HG03025 (cell line): ENCODE measurements around the gene OR8K1.

ENCODE experiments used
- ATAC-seq: cut with Tn5 transposase; IDR thresholded peaks from one replicate; pipeline ENCODE4 v1.9.1; 2021; ENCODE audit warnings: mild to moderate bottlenecking, moderate library complexity; ENCODE audit not compliant: unreplicated experiment, low FRiP score

Gene OR8K1

DNA sequence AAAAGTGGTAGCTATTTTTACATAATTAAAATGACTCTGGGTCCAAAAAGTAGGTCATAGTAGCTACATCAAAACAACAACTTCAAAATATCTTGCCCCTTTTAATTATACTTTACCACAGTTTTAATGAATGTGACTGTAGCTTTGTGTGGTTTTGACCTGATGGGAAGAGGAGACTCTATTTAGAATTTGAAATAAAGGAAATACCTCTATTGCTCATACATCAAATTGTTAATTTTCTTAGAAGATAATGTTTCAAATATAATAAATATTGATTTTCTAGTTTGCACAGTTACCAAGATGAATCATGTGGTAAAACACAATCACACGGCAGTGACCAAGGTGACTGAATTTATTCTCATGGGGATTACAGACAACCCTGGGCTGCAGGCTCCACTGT, at the start of gene OR8K1:
TSS of gene OR8K1 (plus strand) at position 301 of the 400 bp plus-strand sequence. CDS start at position 301, 0 bp downstream.
- no peak for ATAC-seq

DNA sequence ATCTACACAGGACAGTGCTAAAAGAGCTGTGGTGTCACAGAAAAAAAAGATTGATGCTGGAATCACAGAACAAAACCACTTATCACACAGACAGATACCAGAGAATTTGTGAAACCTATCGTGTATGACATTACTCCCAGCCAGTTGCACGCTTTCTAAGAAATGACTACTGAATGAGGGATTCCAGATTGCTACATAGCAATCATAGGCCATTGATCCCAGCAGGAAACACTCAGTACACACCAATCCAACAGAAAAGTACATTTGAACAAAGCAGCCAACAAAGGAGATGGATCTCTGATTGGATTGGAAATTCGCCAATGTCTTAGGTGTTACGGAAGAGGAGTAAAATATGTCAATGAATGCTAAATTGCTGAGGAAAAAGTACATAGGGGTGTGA, 48.9 kb upstream of the OR8K1 start:
- no peak for ATAC-seq

DNA sequence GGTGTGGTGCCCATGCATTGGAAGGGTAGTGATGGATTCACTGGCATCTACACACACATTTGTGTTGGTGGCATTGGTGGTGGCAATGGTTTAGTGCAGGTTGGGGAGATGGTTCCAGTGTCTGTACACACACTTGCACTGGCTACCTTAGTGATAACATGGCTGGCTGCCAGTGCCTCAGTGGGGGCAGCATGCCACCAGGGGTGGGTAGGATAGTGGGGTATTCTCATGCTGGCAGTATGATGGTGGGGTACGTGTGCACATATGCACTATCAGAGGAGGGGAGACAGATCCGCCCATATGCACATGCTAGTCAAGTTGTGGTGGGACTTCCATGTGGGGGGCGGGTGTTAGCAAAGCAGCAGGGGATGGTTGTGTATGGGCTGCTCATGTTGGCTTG, 38.0 kb upstream of the OR8K1 start:
- no peak for ATAC-seq

DNA sequence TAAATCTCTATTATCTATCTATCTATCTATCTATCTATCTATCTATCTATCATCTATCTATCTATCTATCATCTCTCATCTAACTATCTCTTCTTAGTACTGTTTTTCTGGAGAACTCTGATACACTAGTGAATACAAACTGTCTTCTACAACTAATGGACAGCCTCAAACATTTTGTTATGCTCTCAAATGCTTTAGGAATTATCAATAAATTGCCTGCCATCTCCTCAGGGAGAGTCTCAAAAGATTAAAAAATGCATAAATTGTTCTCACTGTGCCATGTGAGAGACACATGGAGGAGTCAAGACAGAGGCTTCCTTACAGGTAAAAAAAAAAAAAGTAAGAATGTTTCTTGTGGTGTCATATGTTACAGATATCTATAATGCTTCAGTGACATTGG, 31.0 kb upstream of the OR8K1 start, which contains the start of gene OR8K3:
TSS of gene OR8K3 (plus strand) at position 301 of the 400 bp plus-strand sequence. CDS start 3,163 bp downstream, outside the sequence.
- ATAC-seq = no peak

DNA sequence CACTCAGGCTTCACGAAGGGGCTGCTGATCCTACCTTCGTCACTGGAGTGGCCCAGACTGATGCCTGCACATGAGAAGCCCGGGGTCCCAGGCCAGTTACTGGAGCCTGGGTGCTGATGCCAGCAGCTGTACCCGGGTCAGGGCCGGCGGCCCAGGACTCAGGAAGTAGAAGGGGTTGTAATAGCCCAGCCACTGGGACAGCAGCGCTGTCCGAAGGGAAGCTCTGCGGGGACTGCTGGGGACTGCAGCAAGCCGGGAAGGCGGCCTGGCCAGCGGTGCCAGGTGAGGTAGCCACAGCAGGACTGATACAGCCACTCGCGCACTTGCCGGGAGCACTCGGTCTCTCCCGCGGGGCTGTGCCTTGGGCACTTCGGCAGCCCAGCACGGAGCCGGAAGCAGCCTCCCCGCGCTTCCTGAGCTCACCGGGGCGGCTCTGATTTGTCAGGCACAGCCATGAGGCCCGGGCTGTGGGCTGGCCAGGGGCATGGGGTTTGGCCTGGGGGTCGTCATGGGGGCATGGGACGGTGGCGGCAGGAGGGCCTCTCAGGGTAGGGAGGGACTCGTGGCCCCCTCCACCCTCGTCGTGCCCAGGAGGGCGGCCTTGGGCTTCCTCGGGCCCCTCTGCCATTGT, 13.9 kb upstream of the OR8K1 start:
- ATAC-seq = no peak

DNA sequence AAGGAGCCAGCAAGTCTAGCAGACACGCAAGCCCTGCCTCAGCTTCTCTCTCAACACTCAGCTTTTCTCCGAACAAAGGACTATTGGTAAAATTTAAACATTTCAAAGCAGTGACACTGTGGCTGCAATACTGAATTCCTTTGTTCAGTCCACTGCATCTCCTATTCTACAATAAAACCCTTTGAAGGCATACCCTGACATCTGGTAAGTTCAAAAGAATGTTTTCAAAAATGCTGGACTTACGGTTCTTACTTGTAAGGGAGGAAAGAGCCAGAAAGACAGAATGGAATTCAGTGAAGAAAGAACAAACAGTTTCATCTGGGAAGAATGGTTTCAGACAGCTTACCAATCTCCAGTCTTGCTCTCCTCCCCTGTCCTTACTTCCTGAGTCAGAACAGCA, 12.7 kb upstream of the OR8K1 start:
- ATAC-seq = no peak

DNA sequence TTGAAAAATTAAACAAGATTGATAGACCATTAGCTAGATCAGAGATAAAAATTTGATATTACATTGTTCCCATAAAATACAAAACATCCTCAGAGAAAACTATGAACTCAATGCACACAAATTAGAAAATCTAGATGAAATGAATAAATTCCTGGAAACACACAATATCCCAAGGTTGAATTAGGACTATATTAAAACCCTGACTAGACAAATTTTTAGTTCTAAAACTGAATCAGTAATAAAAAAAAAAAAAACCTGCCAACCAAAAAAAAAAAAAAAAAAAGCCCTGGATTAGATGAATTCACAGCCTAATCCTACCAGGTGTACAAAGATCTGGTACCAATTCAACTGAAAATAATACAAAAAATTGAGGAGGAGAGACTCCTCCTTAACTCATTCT, 5.5 kb upstream of the OR8K1 start:
- ATAC-seq = no peak

DNA sequence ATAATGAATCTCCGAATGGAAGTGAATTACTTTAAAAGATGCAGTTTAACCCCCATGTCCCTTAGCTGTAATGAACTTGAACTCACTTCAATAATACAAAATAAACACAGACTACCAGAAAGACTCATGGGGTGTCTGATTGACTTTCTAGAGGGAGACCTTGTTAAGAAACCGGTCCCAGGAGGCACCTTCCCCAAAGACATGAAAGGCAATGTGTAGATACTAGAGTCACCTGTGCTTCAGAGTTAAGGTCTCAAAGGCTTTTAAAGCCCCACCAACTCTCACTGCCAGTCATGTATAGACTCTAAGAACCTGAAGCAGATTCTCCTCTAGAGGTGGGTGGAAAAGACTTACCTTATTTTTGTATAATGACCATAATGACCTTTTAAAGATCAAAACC, 8.2 kb downstream of the OR8K1 start, which contains the start of gene OR8J1:
TSS of gene OR8J1 (plus strand) at position 301 of the 400 bp plus-strand sequence. CDS start 5,956 bp downstream, outside the sequence.
- ATAC-seq = no peak

DNA sequence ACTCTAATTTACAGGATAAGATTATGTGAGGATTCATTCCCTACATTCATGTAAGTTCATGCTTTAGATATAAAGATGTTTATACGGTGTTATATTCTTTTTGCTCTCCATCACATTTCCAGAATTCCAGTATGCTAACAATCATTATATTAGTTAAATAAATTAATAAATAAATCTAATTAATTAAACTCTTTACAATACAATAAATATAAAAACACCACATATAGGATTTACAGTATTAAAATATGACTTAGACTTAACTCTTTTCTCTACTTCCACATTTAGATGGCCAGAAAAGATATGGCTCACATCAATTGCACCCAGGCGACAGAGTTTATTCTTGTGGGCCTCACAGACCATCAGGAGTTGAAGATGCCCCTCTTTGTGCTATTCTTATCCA, 29.5 kb downstream of the OR8K1 start, which contains the start of gene OR8U1:
TSS of gene OR8U1 (plus strand) at position 301 of the 400 bp plus-strand sequence. CDS start at position 301, 0 bp downstream.
- ATAC-seq = no peak

DNA sequence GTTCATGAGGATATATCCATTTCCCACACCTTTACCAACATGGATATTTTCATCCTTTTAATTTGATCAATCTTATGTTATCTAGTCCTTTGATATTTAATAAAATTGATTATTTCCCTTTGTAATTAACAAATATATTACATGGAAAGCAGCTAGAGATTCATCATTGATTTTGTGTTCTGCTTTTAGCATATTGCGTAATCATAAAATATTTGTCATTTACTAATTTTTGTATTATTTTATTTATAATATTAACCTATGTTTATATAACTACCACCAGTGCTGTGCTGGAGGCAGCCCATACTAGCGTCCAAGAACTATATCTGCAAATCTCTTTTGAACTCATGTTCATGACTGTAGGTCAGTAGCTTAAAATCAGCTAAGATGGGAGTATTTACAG, 34.3 kb downstream of the OR8K1 start:
- no peak for ATAC-seq

DNA sequence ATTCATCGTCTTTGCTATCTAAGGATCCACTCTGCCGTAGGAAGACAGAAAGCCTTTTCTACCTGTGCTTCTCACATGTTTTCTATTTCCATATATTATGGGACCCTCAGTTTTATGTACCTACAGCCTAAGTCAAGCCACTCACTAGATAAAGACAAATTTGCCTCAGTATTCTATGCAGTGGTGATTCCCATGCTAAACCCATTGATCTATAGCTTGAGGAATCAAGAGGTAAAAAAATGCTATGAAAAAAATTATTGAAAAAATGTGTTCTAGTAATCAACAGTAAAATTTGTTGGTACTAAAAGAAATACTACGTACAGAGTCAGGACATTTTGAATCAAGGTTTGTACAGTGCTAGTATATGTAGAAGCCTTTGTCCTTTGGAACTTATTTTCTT, 48.5 kb downstream of the OR8K1 start:
- ATAC-seq = no peak

DNA sequence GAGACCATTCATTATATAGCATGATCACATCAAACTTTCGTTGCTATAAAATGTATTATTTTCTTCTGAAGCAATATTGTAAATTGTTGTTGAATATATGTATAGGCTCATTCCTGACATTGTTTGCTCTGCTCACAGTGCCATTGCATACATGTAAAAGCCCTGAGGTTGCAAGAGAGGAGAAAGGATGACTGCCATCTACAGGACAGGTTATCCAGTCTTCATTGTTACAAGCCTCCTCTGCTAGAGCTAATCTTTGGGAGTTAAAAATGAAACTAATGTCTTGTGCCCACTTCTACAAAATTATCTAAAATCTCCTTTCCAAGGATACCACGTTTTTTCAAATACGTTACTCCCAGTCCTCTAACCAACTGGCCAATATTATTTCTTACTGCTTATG, 50.2 kb downstream of the OR8K1 start:
- ATAC-seq = no peak
